B cell (primary cell): Measurements from ENCODE around the gene SLC6A20.

Experiments
- CTCF ChIP-seq: fragments of 200-600 bp; IDR thresholded peaks from one replicate; pipeline ENCODE4 v1.8.0; 2022; ENCODE audit warnings: antibody characterized with exemption, mild to moderate bottlenecking
- EZH2 ChIP-seq: IDR thresholded peaks from 2 replicates; pipeline ENCODE4 v1.6.1; 2012; ENCODE audit warnings: borderline replicate concordance, low read depth, mild to moderate bottlenecking, moderate library complexity, low read length; ENCODE audit not compliant: insufficient read depth, poor library complexity, severe bottlenecking

GRCh38 chr3:45807681-45808540 lies 11.6 kb upstream of the SLC6A20 start:
- TF ChIP-seq CTCF: no peak
- TF ChIP-seq EZH2: no peak
